Measurements from ENCODE around the gene GPT2.

DNA sequence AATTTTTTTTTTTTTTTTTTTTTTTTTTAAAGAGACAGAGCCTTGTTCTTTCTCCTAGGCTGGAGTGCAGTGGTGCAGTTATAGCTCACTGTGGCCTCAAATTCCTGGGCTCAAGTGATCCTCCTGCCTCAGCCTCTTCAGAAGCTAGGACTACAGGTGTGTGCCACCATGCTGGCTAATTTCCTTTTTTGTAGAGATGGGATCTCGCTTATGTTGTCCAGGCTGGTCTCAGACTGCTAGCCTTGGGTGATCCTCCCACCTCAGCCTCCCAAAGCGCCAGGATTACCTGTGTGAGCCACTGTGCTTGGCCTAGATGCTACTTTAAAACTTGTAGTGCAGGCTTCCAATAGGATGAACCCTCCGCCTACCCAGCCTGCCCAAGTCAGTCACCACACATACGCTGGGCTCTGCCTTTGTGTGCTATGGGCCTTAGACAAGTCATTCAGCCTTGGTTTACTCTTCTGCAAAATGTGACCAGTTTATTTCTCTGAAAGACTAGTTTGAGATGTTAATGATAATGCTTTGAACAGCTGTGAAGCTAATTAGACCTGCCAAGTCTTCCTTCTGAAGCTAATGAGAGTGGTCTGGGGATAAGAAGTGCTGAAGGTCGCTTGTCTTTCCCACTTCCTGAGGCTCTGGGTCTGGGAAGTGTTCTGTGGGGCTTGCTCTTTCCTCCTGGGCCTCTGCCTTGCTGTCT lies 5.2 kb downstream of the GPT2 start:
- TF ChIP-seq, protein P1, sequence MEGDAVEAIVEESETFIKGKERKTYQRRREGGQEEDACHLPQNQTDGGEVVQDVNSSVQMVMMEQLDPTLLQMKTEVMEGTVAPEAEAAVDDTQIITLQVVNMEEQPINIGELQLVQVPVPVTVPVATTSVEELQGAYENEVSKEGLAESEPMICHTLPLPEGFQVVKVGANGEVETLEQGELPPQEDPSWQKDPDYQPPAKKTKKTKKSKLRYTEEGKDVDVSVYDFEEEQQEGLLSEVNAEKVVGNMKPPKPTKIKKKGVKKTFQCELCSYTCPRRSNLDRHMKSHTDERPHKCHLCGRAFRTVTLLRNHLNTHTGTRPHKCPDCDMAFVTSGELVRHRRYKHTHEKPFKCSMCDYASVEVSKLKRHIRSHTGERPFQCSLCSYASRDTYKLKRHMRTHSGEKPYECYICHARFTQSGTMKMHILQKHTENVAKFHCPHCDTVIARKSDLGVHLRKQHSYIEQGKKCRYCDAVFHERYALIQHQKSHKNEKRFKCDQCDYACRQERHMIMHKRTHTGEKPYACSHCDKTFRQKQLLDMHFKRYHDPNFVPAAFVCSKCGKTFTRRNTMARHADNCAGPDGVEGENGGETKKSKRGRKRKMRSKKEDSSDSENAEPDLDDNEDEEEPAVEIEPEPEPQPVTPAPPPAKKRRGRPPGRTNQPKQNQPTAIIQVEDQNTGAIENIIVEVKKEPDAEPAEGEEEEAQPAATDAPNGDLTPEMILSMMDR (IDR thresholded peaks at IDR 0.05): no peak
- no peak for TF ChIP-seq EZH2 (IDR thresholded peaks at IDR 0.05)

All from neural progenitor cell (in vitro differentiated cells).